Osteoblast (primary cell): ENCODE measurements around the gene ZNF337. TPM values are rescaled to one million over a fixed set of nuclear protein-coding genes. Genes with fewer than 3 reads are reported as not detected.

Experiments
- DNase-seq: peaks from one replicate; pipeline ENCODE4 v3.0.0; 2011; ENCODE audit warnings: low spot score, mixed read lengths; ENCODE audit not compliant: insufficient read length; ENCODE audit errors: missing footprints
- H2AFZ ChIP-seq: 2 replicates; pipeline ENCODE4 v1.6.0; 2011; ENCODE audit warnings: mild to moderate bottlenecking, low read length
- H3K27ac ChIP-seq: 2 replicates; pipeline ENCODE4 v1.5.1; 2011; ENCODE audit warnings: mild to moderate bottlenecking, low read depth, low read length, moderate library complexity
- H3K27me3 ChIP-seq: 2 replicates; pipeline ENCODE4 v1.6.0; 2012; ENCODE audit warnings: mild to moderate bottlenecking, control low read depth, inconsistent platforms, low read length, moderate library complexity; ENCODE audit not compliant: insufficient read depth
- H3K36me3 ChIP-seq: 2 replicates; pipeline ENCODE4 v1.5.1; 2011; ENCODE audit warnings: mild to moderate bottlenecking, low read length, control low read depth, moderate library complexity; ENCODE audit not compliant: insufficient read depth
- H3K4me1 ChIP-seq: 2 replicates; pipeline ENCODE4 v1.5.1; 2011; ENCODE audit warnings: mild to moderate bottlenecking, low read length, control low read depth, moderate library complexity; ENCODE audit not compliant: insufficient read depth
- H3K4me2 ChIP-seq: 2 replicates; pipeline ENCODE4 v1.6.0; 2011; ENCODE audit warnings: mild to moderate bottlenecking, low read length; ENCODE audit not compliant: insufficient read depth
- H3K4me3 ChIP-seq: fragments of 200-600 bp; sonication (generic); 3 replicates; pipeline ENCODE4 v1.5.1; 2012; ENCODE audit warnings: mild to moderate bottlenecking, low read length, inconsistent platforms; ENCODE audit not compliant: insufficient read depth
- H3K79me2 ChIP-seq: 2 replicates; pipeline ENCODE4 v1.6.0; 2012; ENCODE audit warnings: mild to moderate bottlenecking, low read length, control low read depth, inconsistent platforms; ENCODE audit not compliant: insufficient read depth
- H3K9me3 ChIP-seq: 2 replicates; pipeline ENCODE4 v1.5.1; 2011; ENCODE audit warnings: low read depth, low read length, control low read depth
- H4K20me1 ChIP-seq: 2 replicates; pipeline ENCODE4 v1.6.0; 2012; ENCODE audit warnings: mild to moderate bottlenecking, low read length, control low read depth; ENCODE audit not compliant: insufficient read depth
- CTCF ChIP-seq: IDR thresholded peaks from 2 replicates; pipeline ENCODE4 v1.5.1; 2011; ENCODE audit warnings: mild to moderate bottlenecking, low read depth, low read length, moderate library complexity; ENCODE audit errors: extremely low read depth
- total RNA-seq: library from RNA; depleted of rRNA; stranded (reverse); fragments of >200 nt; gene quantifications from 2 replicates; pipeline ENCODE4 v1.2.3, GENCODE V29; 2012

ZNF337 gene
- total RNA-seq, 1 donor = 8.3 TPM

GRCh38 chr20:25695532-25696370 is 902 bp downstream of the ZNF337 start:
- Histone ChIP-seq H3K9me3 (no peaks in the 10 kb centered on the region), H3K79me2 (peaks cover 34% of the 10 kb centered on the region), H4K20me1 (peaks cover 4% of the 10 kb centered on the region), H2AFZ (peak overlapping the region; percentile 94), H3K4me3 (peak overlapping the region; percentile 93), H3K4me1 (peaks cover 2% of the 10 kb centered on the region), H3K36me3 (peaks cover 7% of the 10 kb centered on the region), H3K27me3 (no peaks in the 10 kb centered on the region), H3K27ac (peak overlapping the region; percentile 74), H3K4me2 (peak overlapping the region; percentile 87)
- peak; percentile 82 for DNase-seq
- TF ChIP-seq CTCF = no peak

GRCh38 chr20:25692499-25692898 is 4.2 kb downstream of the ZNF337 start:
- TF ChIP-seq CTCF = no peak
- Histone ChIP-seq H2AFZ (no peak overlapping the region), H3K4me3 (no peak overlapping the region), H3K9me3 (no peaks in the 10 kb centered on the region), H3K79me2 (peaks cover 41% of the 10 kb centered on the region), H3K36me3 (peaks cover 7% of the 10 kb centered on the region), H3K4me1 (peaks cover 2% of the 10 kb centered on the region), H4K20me1 (peaks cover 4% of the 10 kb centered on the region), H3K27me3 (no peaks in the 10 kb centered on the region), H3K4me2 (no peak overlapping the region), H3K27ac (no peak overlapping the region)
- DNase-seq = no peak

- peaks cover 30% of the 10 kb centered on the region for H3K79me2 ChIP-seq
- H3K4me1 ChIP-seq = no peaks in the 10 kb centered on the region
- no peak overlapping the region for H2AFZ ChIP-seq
- no peaks in the 10 kb centered on the region for H3K27me3 ChIP-seq
- H3K4me2 ChIP-seq = no peak overlapping the region
- no peak for DNase-seq
- no peak overlapping the region for H3K27ac ChIP-seq
- no peak overlapping the region for H3K4me3 ChIP-seq
- no peak for TF ChIP-seq CTCF
- H3K9me3 ChIP-seq = no peaks in the 10 kb centered on the region
- peaks cover 4% of the 10 kb centered on the region for H4K20me1 ChIP-seq
- H3K36me3 ChIP-seq = peaks cover 12% of the 10 kb centered on the region
These were observed 6.2 kb downstream of the ZNF337 start for GRCh38 chr20:25690427-25690826.
